Urinary bladder (tissue), 4 donors: ENCODE results near the gene POU2F1. TPM values are rescaled to one million over a fixed set of nuclear protein-coding genes. Genes with fewer than 3 reads are reported as not detected.

Experiments
- DNase-seq: peaks from one replicate; pipeline ENCODE4 v3.0.0-alpha.2; 2015; ENCODE audit errors: extremely low spot score
- H3K27ac ChIP-seq: one replicate; pipeline ENCODE4 v1.5.1; 2013; ENCODE audit warnings: low read depth, mild to moderate bottlenecking, moderate library complexity
- H3K36me3 ChIP-seq: one replicate; pipeline ENCODE4 v1.6.1; 2013; ENCODE audit warnings: mild to moderate bottlenecking, moderate library complexity; ENCODE audit not compliant: insufficient read depth
- H3K4me1 ChIP-seq: one replicate; pipeline ENCODE4 v1.6.1; 2013; ENCODE audit warnings: mild to moderate bottlenecking, moderate library complexity; ENCODE audit not compliant: insufficient read depth
- H3K4me3 ChIP-seq: one replicate; pipeline ENCODE4 v1.5.1; 2013; ENCODE audit warnings: low read depth, low read length
- WGBS: extraction: QIAGEN DNeasy Blood & Tissue Kit; methylation state at CpG from one replicate; pipeline ENCODE4 v1.1.7; 2013; 5-methylcytosine and 5-hydroxymethylcytosine counted together
- polyA plus RNA-seq: library from polyadenylated mRNA; stranded (reverse); fragments of 200-250 nt; gene quantifications from one replicate; pipeline ENCODE4 v1.2.3, GENCODE V29; 2013
- total RNA-seq: library from RNA; depleted of rRNA; stranded (reverse); fragments of >200 nt; gene quantifications from one replicate; pipeline ENCODE4 v1.2.3, GENCODE V29; 2014
- donor health status: healthy with polysubstance abuse.
- donor health status: healthy.

POU2F1 gene
- total RNA-seq (31.3 TPM), polyA plus RNA-seq (2.2 TPM)

- H3K4me1 ChIP-seq, result no peaks in the 10 kb centered on the region
- WGBS, result under 1% methylated on average over 53 of the region's 53 CpGs
Observed at GRCh38 chr1:167220537-167221125, at the start of gene POU2F1. TSS of gene POU2F1 (plus strand) at chr1:167220886. CDS start at chr1:167220898, 12 bp downstream.

GRCh38 chr1:167171286-167171929 is 49.3 kb upstream of the POU2F1 start:
- Histone ChIP-seq H3K4me3 (no peak overlapping the region), H3K27ac (no peak overlapping the region), H3K4me1 (no peaks in the 10 kb centered on the region), H3K36me3 (no peaks in the 10 kb centered on the region)
- 72% methylated on average over 7 of the region's 7 CpGs for WGBS
- no peak for DNase-seq

More at GRCh38 chr1:167220537-167221125, at the start of gene POU2F1:
- H3K4me3 ChIP-seq, result peak within 1 kb of the TSS; percentile 100
- no peaks in the 10 kb centered on the region for H3K36me3 ChIP-seq
- H3K27ac ChIP-seq, result peak within 1 kb of the TSS; percentile 99
- DNase-seq, result peak; percentile 96

GRCh38 chr1:167173516-167174184 is 47.0 kb upstream of the POU2F1 start:
- Histone ChIP-seq H3K4me3 (no peak overlapping the region), H3K36me3 (no peaks in the 10 kb centered on the region), H3K4me1 (no peaks in the 10 kb centered on the region), H3K27ac (no peak overlapping the region)
- WGBS, result 78% methylated on average over 5 of the region's 5 CpGs
- DNase-seq, result no peak

GRCh38 chr1:167175901-167176300 is 44.8 kb upstream of the POU2F1 start:
- H3K36me3 ChIP-seq, result no peaks in the 10 kb centered on the region
- no peak overlapping the region for H3K4me3 ChIP-seq
- no peak overlapping the region for H3K27ac ChIP-seq
- DNase-seq, result no peak
- no peaks in the 10 kb centered on the region for H3K4me1 ChIP-seq

- Histone ChIP-seq H3K36me3 (no peaks in the 10 kb centered on the region), H3K27ac (no peak overlapping the region), H3K4me1 (no peaks in the 10 kb centered on the region), H3K4me3 (no peak overlapping the region)
- no peak for DNase-seq
- 0% methylated on average over 1 of the region's 1 CpG for WGBS
Observed at GRCh38 chr1:167178831-167179230, 41.9 kb upstream of the POU2F1 start.

GRCh38 chr1:167182571-167183320 is 37.9 kb upstream of the POU2F1 start:
- no peak for DNase-seq
- H3K4me1 ChIP-seq, result no peaks in the 10 kb centered on the region
- no peaks in the 10 kb centered on the region for H3K36me3 ChIP-seq
- H3K27ac ChIP-seq, result no peak overlapping the region
- H3K4me3 ChIP-seq, result no peak overlapping the region

- Histone ChIP-seq H3K36me3 (no peaks in the 10 kb centered on the region), H3K4me1 (no peaks in the 10 kb centered on the region), H3K4me3 (no peak overlapping the region), H3K27ac (no peak overlapping the region)
- 58% methylated on average over 2 of the region's 2 CpGs for WGBS
- DNase-seq, result no peak
Observed at GRCh38 chr1:167184081-167184480, 36.6 kb upstream of the POU2F1 start.

- WGBS, result 85% methylated on average over 3 of the region's 3 CpGs
- Histone ChIP-seq H3K4me3 (no peak overlapping the region), H3K4me1 (no peaks in the 10 kb centered on the region), H3K27ac (no peak overlapping the region), H3K36me3 (no peaks in the 10 kb centered on the region)
- no peak for DNase-seq
Observed at GRCh38 chr1:167185062-167185461, 35.6 kb upstream of the POU2F1 start.

GRCh38 chr1:167185974-167186657 is 34.6 kb upstream of the POU2F1 start:
- 76% methylated on average over 6 of the region's 6 CpGs for WGBS
- Histone ChIP-seq H3K27ac (no peak overlapping the region), H3K4me3 (no peak overlapping the region), H3K4me1 (no peaks in the 10 kb centered on the region), H3K36me3 (no peaks in the 10 kb centered on the region)
- no peak for DNase-seq

GRCh38 chr1:167186771-167187170 is 33.9 kb upstream of the POU2F1 start:
- no peak for DNase-seq
- Histone ChIP-seq H3K4me3 (no peak overlapping the region), H3K27ac (no peak overlapping the region), H3K36me3 (no peaks in the 10 kb centered on the region), H3K4me1 (no peaks in the 10 kb centered on the region)
- 88% methylated on average over 2 of the region's 2 CpGs for WGBS

- no peak overlapping the region for H3K27ac ChIP-seq
- 79% methylated on average over 9 of the region's 9 CpGs for WGBS
- no peak for DNase-seq
Observed at GRCh38 chr1:167190747-167191237, 29.9 kb upstream of the POU2F1 start.

GRCh38 chr1:167191958-167192357 is 28.7 kb upstream of the POU2F1 start:
- Histone ChIP-seq H3K4me1 (no peaks in the 10 kb centered on the region), H3K36me3 (no peaks in the 10 kb centered on the region), H3K27ac (no peak overlapping the region), H3K4me3 (no peak overlapping the region)
- DNase-seq, result no peak
- 70% methylated on average over 1 of the region's 1 CpG for WGBS

More at GRCh38 chr1:167190747-167191237, 29.9 kb upstream of the POU2F1 start:
- H3K4me3 ChIP-seq, result no peak overlapping the region
- H3K36me3 ChIP-seq, result no peaks in the 10 kb centered on the region
- H3K4me1 ChIP-seq, result no peaks in the 10 kb centered on the region

- Histone ChIP-seq H3K4me3 (no peak overlapping the region), H3K36me3 (no peaks in the 10 kb centered on the region), H3K4me1 (no peaks in the 10 kb centered on the region), H3K27ac (no peak overlapping the region)
- WGBS, result 73% methylated on average over 3 of the region's 3 CpGs
- DNase-seq, result no peak
Observed at GRCh38 chr1:167194182-167194581, 26.5 kb upstream of the POU2F1 start.
